Choroid plexus epithelial cell (primary cell): Measurements from ENCODE around the gene ANAPC4.

Experiments used
- DNase-seq: peaks from one replicate; pipeline ENCODE4 v3.0.0-alpha.2; 2010; ENCODE audit warnings: low read depth
- H3K4me3 ChIP-seq: 2 replicates; pipeline ENCODE4 v1.5.1; 2011; ENCODE audit warnings: low read depth, mild to moderate bottlenecking, control low read depth, low read length, moderate library complexity
- TF ChIP-seq, protein P1 (sequence below): conservative IDR thresholded peaks from 2 replicates; pipeline ENCODE4 v1.5.1; 2011; ENCODE audit warnings: low read depth, mild to moderate bottlenecking, control low read depth, inconsistent platforms, low read length, moderate library complexity

ANAPC4 gene

DNA sequence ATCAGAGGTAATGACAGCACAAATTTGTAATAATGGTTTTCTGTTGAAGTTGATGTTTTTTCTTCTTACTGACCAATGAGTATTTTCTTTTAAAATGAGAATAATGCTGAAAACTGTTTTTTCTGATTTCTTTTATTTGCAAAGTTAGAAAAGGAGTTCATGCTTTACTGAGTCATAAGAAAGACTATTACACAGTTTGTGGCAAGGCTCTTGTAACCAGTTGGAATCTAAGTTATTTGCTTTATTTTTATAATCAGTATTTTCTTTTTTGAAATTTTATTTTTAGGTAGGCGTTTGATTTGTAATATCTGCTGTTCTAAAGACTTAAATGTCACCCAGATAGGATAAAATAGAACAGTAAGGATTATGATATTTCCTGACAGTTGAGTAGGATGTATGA lies 25.5 kb downstream of the ANAPC4 start:
- TF ChIP-seq, protein P1, sequence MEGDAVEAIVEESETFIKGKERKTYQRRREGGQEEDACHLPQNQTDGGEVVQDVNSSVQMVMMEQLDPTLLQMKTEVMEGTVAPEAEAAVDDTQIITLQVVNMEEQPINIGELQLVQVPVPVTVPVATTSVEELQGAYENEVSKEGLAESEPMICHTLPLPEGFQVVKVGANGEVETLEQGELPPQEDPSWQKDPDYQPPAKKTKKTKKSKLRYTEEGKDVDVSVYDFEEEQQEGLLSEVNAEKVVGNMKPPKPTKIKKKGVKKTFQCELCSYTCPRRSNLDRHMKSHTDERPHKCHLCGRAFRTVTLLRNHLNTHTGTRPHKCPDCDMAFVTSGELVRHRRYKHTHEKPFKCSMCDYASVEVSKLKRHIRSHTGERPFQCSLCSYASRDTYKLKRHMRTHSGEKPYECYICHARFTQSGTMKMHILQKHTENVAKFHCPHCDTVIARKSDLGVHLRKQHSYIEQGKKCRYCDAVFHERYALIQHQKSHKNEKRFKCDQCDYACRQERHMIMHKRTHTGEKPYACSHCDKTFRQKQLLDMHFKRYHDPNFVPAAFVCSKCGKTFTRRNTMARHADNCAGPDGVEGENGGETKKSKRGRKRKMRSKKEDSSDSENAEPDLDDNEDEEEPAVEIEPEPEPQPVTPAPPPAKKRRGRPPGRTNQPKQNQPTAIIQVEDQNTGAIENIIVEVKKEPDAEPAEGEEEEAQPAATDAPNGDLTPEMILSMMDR, result no peak
- DNase-seq, result peak; percentile 64
- no peak overlapping the region for H3K4me3 ChIP-seq

DNA sequence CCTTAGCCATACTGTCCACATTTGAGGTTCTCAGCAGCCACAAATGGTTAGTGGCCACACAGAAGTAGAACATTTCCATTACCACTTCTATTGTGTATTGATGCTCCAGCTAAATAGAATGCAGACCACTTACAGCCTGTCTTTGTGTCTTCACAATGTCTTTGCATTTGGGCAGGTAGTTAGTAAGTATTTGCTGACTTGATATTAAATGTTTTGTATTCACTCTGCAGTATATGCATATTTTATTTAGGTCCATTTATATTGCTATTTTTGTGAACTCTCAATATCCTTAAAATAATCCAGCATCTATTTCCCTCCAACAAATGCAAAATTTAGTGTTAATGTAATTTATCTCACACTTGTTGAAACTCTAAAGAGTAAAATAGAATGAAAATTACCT lies 26.6 kb downstream of the ANAPC4 start:
- TF ChIP-seq, protein P1, result no peak

DNA sequence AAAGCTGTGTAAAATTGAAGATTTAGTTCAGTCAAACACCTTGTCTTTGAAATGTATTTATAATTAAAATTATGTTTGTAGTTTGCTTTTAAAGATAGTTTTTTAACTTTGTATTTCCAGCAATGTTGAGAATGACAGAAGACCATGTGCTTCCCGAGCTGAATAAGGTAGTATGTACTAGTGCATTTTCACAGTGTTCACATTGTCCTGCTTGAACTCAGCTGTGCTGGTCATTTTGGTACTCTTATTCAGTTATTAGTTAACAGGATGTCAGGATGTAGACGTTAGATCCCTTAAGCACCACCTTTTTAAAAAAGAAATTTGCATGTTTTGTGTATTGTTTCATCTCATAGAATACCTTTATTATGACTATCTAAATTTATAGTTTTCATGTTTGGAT lies 28.4 kb downstream of the ANAPC4 start:
- DNase-seq, result no peak
- TF ChIP-seq, protein P1, result no peak

More for the DNA sequence above, 26.6 kb downstream of the ANAPC4 start:
- no peak for DNase-seq
- H3K4me3 ChIP-seq, result no peak overlapping the region

DNA sequence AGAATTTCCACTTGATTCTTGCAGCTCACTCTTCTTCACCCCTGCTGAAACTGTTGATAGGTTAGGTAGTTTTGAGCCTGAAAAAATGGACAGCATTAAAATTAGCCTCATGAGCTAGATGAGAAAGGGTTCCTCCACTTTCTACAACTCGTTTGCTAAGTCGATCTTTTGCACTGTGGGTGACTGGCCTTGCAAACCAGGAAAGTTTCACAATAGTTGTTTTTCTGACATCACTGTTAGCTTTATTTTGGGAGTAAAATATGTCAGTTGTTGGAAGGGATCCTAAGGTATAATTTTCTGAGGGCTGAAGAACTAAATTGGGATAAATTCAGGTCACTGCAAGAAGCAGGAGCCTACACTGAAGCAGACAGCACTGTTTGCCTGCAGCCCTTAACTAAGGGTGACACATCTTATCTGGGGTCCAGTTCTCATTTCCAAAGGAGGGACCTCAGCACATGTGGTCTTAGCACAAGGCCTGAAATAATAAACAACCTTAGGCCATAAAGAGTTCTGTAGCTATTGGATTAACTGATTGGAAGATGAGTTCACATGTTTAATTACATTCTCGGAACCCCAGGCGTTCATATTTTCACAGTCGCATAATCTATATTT lies 29.1 kb downstream of the ANAPC4 start:
- H3K4me3 ChIP-seq, result no peak overlapping the region
- DNase-seq, result peak; percentile 87
- TF ChIP-seq, protein P1, result no peak

More for the DNA sequence above, 28.4 kb downstream of the ANAPC4 start:
- H3K4me3 ChIP-seq, result no peak overlapping the region

DNA sequence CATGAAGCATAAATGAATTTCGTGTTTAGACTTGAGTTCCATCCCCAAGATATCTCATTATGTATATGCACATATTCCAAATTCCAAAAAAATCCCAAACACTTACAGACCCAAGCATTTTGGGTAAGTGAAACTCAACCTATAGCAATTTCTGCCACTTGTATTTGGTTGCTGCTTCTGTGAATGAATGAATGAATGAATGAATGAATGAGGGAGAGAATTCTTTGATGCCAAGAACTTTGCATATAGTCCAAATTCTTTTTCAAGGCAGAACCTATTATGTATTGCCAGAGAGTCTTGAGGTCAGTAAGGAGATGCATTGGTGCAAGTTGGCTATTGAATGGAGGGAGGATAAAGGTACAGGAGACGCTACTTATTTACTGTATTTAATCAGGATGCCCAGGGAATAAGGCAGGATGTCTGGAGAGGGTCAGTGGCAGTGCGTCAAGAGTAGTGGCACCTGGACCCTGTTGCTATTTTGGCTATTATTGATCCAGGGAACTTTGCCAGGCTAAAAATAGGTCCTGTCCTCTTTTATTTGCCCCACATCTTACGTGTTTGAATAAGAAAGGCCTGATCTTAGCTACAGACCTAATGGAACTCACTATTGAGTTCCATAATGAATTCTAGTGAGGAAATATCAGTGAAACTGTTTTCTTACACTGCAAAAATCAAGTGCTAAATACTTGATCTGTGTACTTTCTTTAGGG lies 33.9 kb downstream of the ANAPC4 start:
- TF ChIP-seq, protein P1, result no peak
- no peak for DNase-seq

DNA sequence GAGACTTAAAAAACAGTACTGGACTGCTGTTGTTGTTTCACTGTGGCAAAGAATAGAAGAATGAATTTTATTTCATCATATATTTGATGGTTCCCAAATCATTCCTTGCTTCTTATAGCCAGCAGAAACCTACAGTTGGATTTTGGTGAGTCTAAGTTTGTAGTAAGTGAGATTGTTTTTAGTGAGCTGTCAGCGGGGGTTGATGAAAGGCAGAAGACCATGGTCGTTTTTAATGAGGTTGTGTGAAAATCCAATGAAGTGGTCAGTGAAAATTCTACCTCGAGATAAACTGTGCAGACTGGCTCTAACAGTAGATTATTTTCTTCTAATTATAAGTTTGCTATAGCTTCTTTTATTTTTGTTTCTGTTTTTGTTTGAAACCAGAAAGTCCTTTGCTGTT lies 36.2 kb downstream of the ANAPC4 start:
- DNase-seq, result no peak
- TF ChIP-seq, protein P1, result no peak
- H3K4me3 ChIP-seq, result no peak overlapping the region

More for the DNA sequence above, 33.9 kb downstream of the ANAPC4 start:
- no peak overlapping the region for H3K4me3 ChIP-seq

DNA sequence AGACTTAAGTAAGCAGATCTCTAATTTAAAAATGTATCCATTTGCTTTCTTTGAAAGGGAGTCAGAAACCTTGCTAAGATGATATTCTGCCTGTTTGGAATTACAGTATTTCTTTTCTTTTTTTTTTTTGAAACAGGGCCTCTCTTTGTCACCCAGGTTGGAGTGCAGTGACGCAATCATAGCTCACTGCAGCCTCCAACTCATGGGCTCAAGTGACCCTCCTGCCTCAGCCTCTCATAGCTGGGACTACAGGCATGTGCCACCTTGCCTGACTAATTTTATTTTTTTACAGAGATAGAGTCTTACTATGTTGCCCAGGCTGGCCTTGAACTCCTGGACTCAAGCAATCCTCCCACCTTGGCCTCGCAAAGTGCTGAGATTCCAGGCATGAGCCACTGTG lies 40.0 kb downstream of the ANAPC4 start:
- TF ChIP-seq, protein P1, result no peak
- DNase-seq, result no peak
- no peak overlapping the region for H3K4me3 ChIP-seq
